MCF 10A (cell line): ENCODE results near the gene SNX10. TPM values are rescaled to one million over a fixed set of nuclear protein-coding genes. Genes with fewer than 3 reads are reported as not detected.

Source experiments
- BruUV-seq: library from RNA; stranded (reverse); fragments of 400-500 nt; replicated peaks from 2 replicates; lab custom pipeline; 2021; lab: Mats Ljungman, UMichigan
- CTCF ChIA-PET: fragments of 300-600 bp; sonication (Branson Sonifier 250); formaldehyde crosslinking; extraction: SDS; loops from one replicate; lab custom pipeline; 2021; ENCODE audit warnings: antibody characterized with exemption, inconsistent platforms; lab: Yijun Ruan, JAX
- POLR2A ChIA-PET: fragments of 300-600, 350-650 bp; sonication (Branson Sonifier 250); formaldehyde crosslinking; extraction: SDS; loops from one replicate; lab custom pipeline; 2020; ENCODE audit warnings: antibody characterized with exemption, inconsistent platforms; lab: Yijun Ruan, JAX
- DNase-seq: peaks from one replicate; pipeline ENCODE4 v3.0.0-alpha.2; 2018; ENCODE audit not compliant: unreplicated experiment
- H3K27ac Mint-ChIP-seq: one replicate; pipeline ENCODE4 v1.8.0; 2022; ENCODE audit warnings: mild to moderate bottlenecking, low read depth, mixed read lengths; ENCODE audit not compliant: unreplicated experiment
- H3K27me3 Mint-ChIP-seq: one replicate; pipeline ENCODE4 v1.8.0; 2022; ENCODE audit warnings: mixed read lengths; ENCODE audit not compliant: insufficient read depth, unreplicated experiment
- H3K36me3 Mint-ChIP-seq: one replicate; pipeline ENCODE4 v1.8.0; 2022; ENCODE audit warnings: mild to moderate bottlenecking, moderate library complexity, mixed read lengths; ENCODE audit not compliant: insufficient read depth, unreplicated experiment
- H3K4me1 Mint-ChIP-seq: one replicate; pipeline ENCODE4 v1.8.0; 2022; ENCODE audit warnings: mixed read lengths; ENCODE audit not compliant: insufficient read depth, unreplicated experiment
- H3K4me3 Mint-ChIP-seq: one replicate; pipeline ENCODE4 v1.8.0; 2022; ENCODE audit warnings: mild to moderate bottlenecking, moderate library complexity, mixed read lengths; ENCODE audit not compliant: unreplicated experiment
- H3K9me3 Mint-ChIP-seq: one replicate; pipeline ENCODE4 v1.8.0; 2022; ENCODE audit warnings: mixed read lengths; ENCODE audit not compliant: unreplicated experiment
- CTCF ChIP-seq: fragments of 200-600 bp; IDR thresholded peaks from one replicate; pipeline ENCODE4 v1.8.0; 2022; ENCODE audit warnings: antibody characterized with exemption, mild to moderate bottlenecking; ENCODE audit not compliant: unreplicated experiment
- intact Hi-C: fragments of 100-400 bp; cut with micrococcal nuclease; formaldehyde crosslinking; loops from 2 replicates; pipeline ENCODE4 v1.14.1; 2022
- total RNA-seq: library from RNA; stranded (reverse); gene quantifications from 2 replicates; pipeline ENCODE4 v1.2.3, GENCODE V29; 2022

The SNX10 gene
- total RNA-seq, 1 experiment from 2014 or later: 7.1 TPM

- ChIA-PET POLR2A (interaction anchor here (0.6 to 2.3 kb wide), 4 partner anchors 30 to 283 kb away, joined by 4 to 7 read pairs (median 4); no protein-coding TSS in a partner anchor), CTCF (interaction anchor here (0.6 to 2.0 kb wide), 7 partner anchors 10 to 1230 kb away, joined by 3 to 5 read pairs (median 3); no protein-coding TSS in a partner anchor)
- TF ChIP-seq CTCF: no peak
- Mint-ChIP-seq H3K27ac (no peak overlapping the region), H3K9me3 (no peaks in the 10 kb centered on the region), H3K36me3 (no peaks in the 10 kb centered on the region), H3K27me3 (no peaks in the 10 kb centered on the region), H3K4me3 (peak overlapping the region; percentile 97), H3K4me1 (peaks cover 9% of the 10 kb centered on the region)
- BruUV-seq: no TSS peak
- no peak for DNase-seq
- intact Hi-C loops: loop anchor here (10.0 kb wide), 1 partner anchor 95 kb away; no protein-coding TSS in a partner anchor
Observed at GRCh38 chr7:26399736-26400135, 108.1 kb downstream of the SNX10 start.

- Mint-ChIP-seq H3K36me3 (no peaks in the 10 kb centered on the region), H3K9me3 (no peaks in the 10 kb centered on the region), H3K4me3 (no peak overlapping the region), H3K27ac (no peak overlapping the region), H3K4me1 (peaks cover 9% of the 10 kb centered on the region), H3K27me3 (no peaks in the 10 kb centered on the region)
- DNase-seq: no peak
- TF ChIP-seq CTCF: no peak
- intact Hi-C loops: no loop called here
- BruUV-seq: no TSS peak
- CTCF ChIA-PET: interaction anchor here (0.5 to 0.8 kb wide), 3 partner anchors 73 to 241 kb away, joined by 3 to 4 read pairs (median 3); no protein-coding TSS in a partner anchor
- POLR2A ChIA-PET: no interaction called here
Observed at GRCh38 chr7:26403640-26404039, 112.0 kb downstream of the SNX10 start.

- ChIA-PET CTCF (interaction anchor here (0.8 to 1.0 kb wide), 2 partner anchors 87 to 755 kb away, joined by 4 read pairs; no protein-coding TSS in a partner anchor), POLR2A (interaction anchor here (1.0 kb wide), 1 partner anchor 8 kb away, joined by 3 read pairs; no protein-coding TSS in a partner anchor)
- Mint-ChIP-seq H3K27ac (no peak overlapping the region), H3K4me3 (no peak overlapping the region), H3K4me1 (peaks cover 2% of the 10 kb centered on the region), H3K9me3 (no peaks in the 10 kb centered on the region), H3K36me3 (no peaks in the 10 kb centered on the region), H3K27me3 (no peaks in the 10 kb centered on the region)
- intact Hi-C loops: no loop called here
- DNase-seq: no peak
- BruUV-seq: no TSS peak
- TF ChIP-seq CTCF: no peak
Observed at GRCh38 chr7:26404189-26404996, 112.7 kb downstream of the SNX10 start.

GRCh38 chr7:26406433-26406832 is 114.8 kb downstream of the SNX10 start:
- no peaks in the 10 kb centered on the region for H3K36me3 Mint-ChIP-seq
- H3K4me1 Mint-ChIP-seq: no peaks in the 10 kb centered on the region
- H3K27ac Mint-ChIP-seq: no peak overlapping the region
- no peak for TF ChIP-seq CTCF
- DNase-seq: no peak
- no TSS peak for BruUV-seq
- ChIA-PET POLR2A (interaction anchor here (1.0 kb wide), 1 partner anchor 14 kb away, joined by 4 read pairs; no protein-coding TSS in a partner anchor), CTCF (no interaction called here)
- no peaks in the 10 kb centered on the region for H3K27me3 Mint-ChIP-seq
- H3K9me3 Mint-ChIP-seq: no peaks in the 10 kb centered on the region
- intact Hi-C loops: no loop called here
- no peak overlapping the region for H3K4me3 Mint-ChIP-seq
